Measurements from ENCODE around the gene EFHC1.

EFHC1 gene

GRCh38 chr6:52497652-52498408 is 77.7 kb downstream of the EFHC1 start:
- DNase-seq (ENCODE audit: extremely low read depth, low read depth): no peak

GRCh38 chr6:52498538-52499017 is 78.4 kb downstream of the EFHC1 start:
- DNase-seq (ENCODE audit: extremely low read depth, low read depth): no peak
- TF ChIP-seq CTCF (IDR thresholded peaks at IDR 0.05; ENCODE audit: low read depth, low read length): no peak

More at GRCh38 chr6:52497652-52498408, 77.7 kb downstream of the EFHC1 start:
- no peak for TF ChIP-seq CTCF (IDR thresholded peaks at IDR 0.05; ENCODE audit: low read depth, low read length)

- no peak for TF ChIP-seq CTCF (IDR thresholded peaks at IDR 0.05; ENCODE audit: low read depth, low read length)
- DNase-seq (ENCODE audit: extremely low read depth, low read depth): no peak
These were observed 78.9 kb downstream of the EFHC1 start for GRCh38 chr6:52499026-52499425.

- no peak for DNase-seq (ENCODE audit: extremely low read depth, low read depth)
- TF ChIP-seq CTCF (IDR thresholded peaks at IDR 0.05; ENCODE audit: low read depth, low read length): no peak
These were observed 79.6 kb downstream of the EFHC1 start for GRCh38 chr6:52499681-52500236.

- no peak for TF ChIP-seq CTCF (IDR thresholded peaks at IDR 0.05; ENCODE audit: low read depth, low read length)
- DNase-seq (ENCODE audit: extremely low read depth, low read depth): no peak
These were observed 80.3 kb downstream of the EFHC1 start for GRCh38 chr6:52500238-52501129.

- no peak for DNase-seq (ENCODE audit: extremely low read depth, low read depth)
- no peak for TF ChIP-seq CTCF (IDR thresholded peaks at IDR 0.05; ENCODE audit: low read depth, low read length)
These were observed 82.3 kb downstream of the EFHC1 start for GRCh38 chr6:52502306-52503029.
